H9 (cell line): ENCODE results near the gene MYOZ2. TPM values are rescaled to one million over a fixed set of nuclear protein-coding genes. Genes with fewer than 3 reads are reported as not detected.

ENCODE experiments used
- DNase-seq: peaks from one replicate; pipeline ENCODE4 v3.0.0-alpha.2; 2017
- H2AFZ ChIP-seq: one replicate; pipeline ENCODE4 v1.6.1; 2013; ENCODE audit warnings: mild to moderate bottlenecking, low read length, control low read depth, moderate library complexity
- H2AK5ac ChIP-seq: 2 replicates; pipeline ENCODE4 v1.6.1; 2013; ENCODE audit warnings: low read length, control low read depth, mixed read lengths; ENCODE audit not compliant: insufficient read length
- H2BK120ac ChIP-seq: one replicate; pipeline ENCODE4 v1.6.1; 2013; ENCODE audit warnings: low read depth, mild to moderate bottlenecking, low read length, control low read depth, inconsistent platforms; ENCODE audit not compliant: poor library complexity, severe bottlenecking
- H2BK12ac ChIP-seq: 2 replicates; pipeline ENCODE4 v1.6.1; 2013; ENCODE audit warnings: low read length, control low read depth, mixed read lengths, low read depth; ENCODE audit not compliant: insufficient read length
- H2BK15ac ChIP-seq: 2 replicates; pipeline ENCODE4 v1.6.1; 2013; ENCODE audit warnings: low read depth, low read length, control low read depth
- H2BK20ac ChIP-seq: one replicate; pipeline ENCODE4 v1.6.1; 2013; ENCODE audit warnings: low read depth, mild to moderate bottlenecking, low read length, control low read depth, inconsistent platforms; ENCODE audit not compliant: poor library complexity, severe bottlenecking
- H2BK5ac ChIP-seq: 2 replicates; pipeline ENCODE4 v1.6.1; 2013; ENCODE audit warnings: low read length, control low read depth, mixed read lengths; ENCODE audit not compliant: insufficient read length
- H3K14ac ChIP-seq: 2 replicates; pipeline ENCODE4 v1.6.1; 2013; ENCODE audit warnings: low read length, control low read depth; ENCODE audit not compliant: insufficient read depth
- H3K18ac ChIP-seq: 2 replicates; pipeline ENCODE4 v1.6.1; 2013; ENCODE audit warnings: low read depth, mild to moderate bottlenecking, mixed read lengths, low read length, control low read depth; ENCODE audit not compliant: insufficient read length
- H3K23ac ChIP-seq: 2 replicates; pipeline ENCODE4 v1.6.1; 2013; ENCODE audit warnings: low read length, control low read depth, mixed read lengths, low read depth; ENCODE audit not compliant: insufficient read length
- H3K23me2 ChIP-seq: 2 replicates; pipeline ENCODE4 v1.6.1; 2013; ENCODE audit warnings: low read depth, mild to moderate bottlenecking, mixed read lengths, low read length, control low read depth; ENCODE audit not compliant: insufficient read length, poor library complexity, severe bottlenecking
- H3K27ac ChIP-seq: 2 replicates; pipeline ENCODE4 v1.5.1; 2013; ENCODE audit warnings: low read length, control low read depth, mixed read lengths, low read depth; ENCODE audit not compliant: insufficient read length
- H3K27me3 ChIP-seq: 2 replicates; pipeline ENCODE4 v1.6.1; 2013; ENCODE audit warnings: low read length, control low read depth, inconsistent platforms; ENCODE audit not compliant: insufficient read depth
- H3K4ac ChIP-seq: 2 replicates; pipeline ENCODE4 v1.6.1; 2013; ENCODE audit warnings: low read depth, mild to moderate bottlenecking, control low read depth, inconsistent platforms, low read length, moderate library complexity
- H3K4me1 ChIP-seq: 2 replicates; pipeline ENCODE4 v1.6.1; 2013; ENCODE audit warnings: low read length, control low read depth, inconsistent platforms; ENCODE audit not compliant: insufficient read depth
- H3K4me2 ChIP-seq: 2 replicates; pipeline ENCODE4 v1.6.1; 2013; ENCODE audit warnings: low read length, control low read depth, mixed read lengths; ENCODE audit not compliant: insufficient read length, insufficient read depth
- H3K56ac ChIP-seq: 2 replicates; pipeline ENCODE4 v1.6.1; 2013; ENCODE audit warnings: low read depth, mild to moderate bottlenecking, mixed read lengths, low read length, control low read depth; ENCODE audit not compliant: insufficient read length
- H3K79me1 ChIP-seq: 2 replicates; pipeline ENCODE4 v1.6.1; 2013; ENCODE audit warnings: low read depth, mild to moderate bottlenecking, moderate library complexity, low read length, control low read depth, inconsistent platforms; ENCODE audit not compliant: insufficient read depth, poor library complexity, severe bottlenecking
- H3K79me2 ChIP-seq: 2 replicates; pipeline ENCODE4 v1.6.1; 2013; ENCODE audit warnings: low read length, control low read depth, inconsistent platforms; ENCODE audit not compliant: insufficient read depth
- H3K9ac ChIP-seq: 2 replicates; pipeline ENCODE4 v1.6.1; 2013; ENCODE audit warnings: low read length, control low read depth, mixed read lengths; ENCODE audit not compliant: insufficient read length; ENCODE audit errors: extremely low read depth
- H3K9me3 ChIP-seq: one replicate; pipeline ENCODE4 v1.6.1; 2013; ENCODE audit warnings: low read depth, low read length, inconsistent platforms; ENCODE audit not compliant: control insufficient read depth
- H3T11ph ChIP-seq: one replicate; pipeline ENCODE4 v1.6.1; 2013; ENCODE audit warnings: mild to moderate bottlenecking, low read length, control low read depth, inconsistent platforms
- H4K20me1 ChIP-seq: one replicate; pipeline ENCODE4 v1.6.1; 2013; ENCODE audit not compliant: control insufficient read depth, insufficient read length, insufficient read depth
- H4K5ac ChIP-seq: 2 replicates; pipeline ENCODE4 v1.6.1; 2013; ENCODE audit warnings: low read depth, mild to moderate bottlenecking, mixed read lengths, low read length, control low read depth; ENCODE audit not compliant: insufficient read length
- H4K8ac ChIP-seq: replicated peaks from 2 replicates; pipeline ENCODE4 v1.6.1; 2013; ENCODE audit warnings: low read length, control low read depth, mixed read lengths, low read depth; ENCODE audit not compliant: insufficient read length
- H4K91ac ChIP-seq: 2 replicates; pipeline ENCODE4 v1.6.1; 2013; ENCODE audit warnings: low read depth, mild to moderate bottlenecking, moderate library complexity, mixed read lengths, low read length, control low read depth; ENCODE audit not compliant: insufficient read length
- H3K27ac Mint-ChIP-seq, 3 experiments: 2 replicates in 2 of 3; 3 replicates in 1 of 3; pipeline ENCODE4 v1.8.0; 2020 to 2021; ENCODE audit warnings: mixed read lengths in 3 of 3, mild to moderate bottlenecking in 1 of 3, moderate library complexity in 1 of 3
- H3K27me3 Mint-ChIP-seq: 2 replicates; pipeline ENCODE4 v1.8.0; 2021; ENCODE audit warnings: low read depth, mild to moderate bottlenecking, moderate library complexity, mixed read lengths
- H3K36me3 Mint-ChIP-seq, 3 experiments: 2 replicates in 2 of 3; 3 replicates in 1 of 3; pipeline ENCODE4 v1.8.0; 2020 to 2021; ENCODE audit warnings: low read depth in 3 of 3, mixed read lengths in 3 of 3; ENCODE audit not compliant: insufficient read depth in 1 of 3
- H3K4me1 Mint-ChIP-seq, 2 experiments: 2 replicates each; pipeline ENCODE4 v1.8.0; 2020; ENCODE audit warnings: mixed read lengths in 2 of 2
- H3K4me3 Mint-ChIP-seq, 2 experiments: 2 replicates in 1 of 2; 3 replicates in 1 of 2; pipeline ENCODE4 v1.8.0; 2020 to 2021; ENCODE audit warnings: mild to moderate bottlenecking in 2 of 2, mixed read lengths in 2 of 2, moderate library complexity in 1 of 2
- H3K9me3 Mint-ChIP-seq, 2 experiments: 2 replicates in 1 of 2; 3 replicates in 1 of 2; pipeline ENCODE4 v1.8.0; 2020; ENCODE audit warnings: mild to moderate bottlenecking in 2 of 2, mixed read lengths in 2 of 2, moderate library complexity in 1 of 2
- CTCF ChIP-seq: fragments of 200-600 bp; sonication (generic); conservative IDR thresholded peaks from 3 replicates; pipeline ENCODE4 v1.8.0; 2021; ENCODE audit warnings: antibody characterized with exemption, mild to moderate bottlenecking
- WGBS: extraction: QIAGEN DNeasy Blood & Tissue Kit; methylation state at CpG from one replicate; pipeline ENCODE4 v1.1.7; 2013; ENCODE audit warnings: missing lambda C conversion rate, low lambda C conversion rate, mixed read lengths; ENCODE audit not compliant: insufficient read length; ENCODE audit errors: extremely low coverage; 5-methylcytosine and 5-hydroxymethylcytosine counted together
- total RNA-seq: library from RNA; stranded (reverse); gene quantifications from 2 replicates; pipeline ENCODE4 v1.2.1, GENCODE V29; 2021

The MYOZ2 gene
- total RNA-seq, 1 experiment from 2014 or later = not detected

DNA sequence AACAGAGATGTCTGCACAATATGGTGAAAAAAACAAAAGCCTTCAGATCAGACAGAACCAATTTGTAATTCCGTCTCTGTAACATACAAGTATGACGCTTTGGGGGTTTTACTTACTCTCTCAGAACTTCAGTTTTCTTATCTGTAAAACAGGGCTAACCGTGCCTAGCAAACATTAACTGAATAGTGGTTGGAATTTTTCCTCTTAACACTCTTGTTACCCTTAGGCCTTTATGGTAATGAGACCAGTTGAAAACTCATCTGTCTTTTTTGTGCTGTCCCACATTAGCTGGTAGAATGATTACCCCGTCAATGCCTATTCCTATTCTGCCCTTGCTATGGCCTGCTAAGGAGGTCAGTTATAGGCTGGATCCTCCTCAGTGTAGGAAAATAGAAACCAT, 4.5 kb upstream of the MYOZ2 start:
- no peak overlapping the region for H3K4ac ChIP-seq
- Mint-ChIP-seq H3K9me3 (no peaks in the 10 kb centered on the region), H3K36me3 (no peaks in the 10 kb centered on the region), H3K27me3 (no peaks in the 10 kb centered on the region), H3K27ac (no peak overlapping the region), H3K4me1 (no peaks in the 10 kb centered on the region; a peak in 1 of 4 replicates), H3K4me3 (no peak overlapping the region)
- H3K27me3 ChIP-seq = no peaks in the 10 kb centered on the region
- H3K9ac ChIP-seq = no peak overlapping the region
- H3K56ac ChIP-seq = no peak overlapping the region
- no peak overlapping the region for H3K14ac ChIP-seq
- H2AK5ac ChIP-seq = no peak overlapping the region
- H3K4me2 ChIP-seq = no peak overlapping the region
- no peaks in the 10 kb centered on the region for H3K79me2 ChIP-seq
- H2AFZ ChIP-seq = no peak overlapping the region
- no peaks in the 10 kb centered on the region for H3K79me1 ChIP-seq
- no peak overlapping the region for H4K8ac ChIP-seq
- no peak overlapping the region for H3K23ac ChIP-seq
- no peak for DNase-seq
- no peak overlapping the region for H2BK120ac ChIP-seq
- H2BK15ac ChIP-seq = no peak overlapping the region
- no peak overlapping the region for H3K27ac ChIP-seq
- H3K9me3 ChIP-seq = no peaks in the 10 kb centered on the region
- no CpG with 5 or more reads among the region's 4 CpGs for WGBS
- H4K20me1 ChIP-seq = no peaks in the 10 kb centered on the region
- TF ChIP-seq CTCF = no peak
- no peak overlapping the region for H3K18ac ChIP-seq
- no peak overlapping the region for H2BK5ac ChIP-seq
- H3T11ph ChIP-seq = no peak overlapping the region
- H3K4me1 ChIP-seq = no peaks in the 10 kb centered on the region
- no peaks in the 10 kb centered on the region for H3K23me2 ChIP-seq
- no peak overlapping the region for H2BK20ac ChIP-seq
- no peak overlapping the region for H2BK12ac ChIP-seq
- no peak overlapping the region for H4K5ac ChIP-seq
- no peak overlapping the region for H4K91ac ChIP-seq
